GM23338 (cell line): ENCODE data around the gene CAMSAP1. TPM values are rescaled to one million over a fixed set of nuclear protein-coding genes. Genes with fewer than 3 reads are reported as not detected.

Source experiments
- ATAC-seq: fragments of 200-7000 bp; cut with Tn5 transposase; 3 replicates; pipeline ENCODE4 v1.9.1; 2020
- DNase-seq: peaks from one replicate; pipeline ENCODE4 v3.0.0-alpha.2; 2015; ENCODE audit warnings: low spot score
- H2AFZ ChIP-seq: fragments of 200-600 bp; sonication (generic); 2 replicates; pipeline ENCODE4 v1.8.0; 2016; ENCODE audit warnings: antibody characterized with exemption, mild to moderate bottlenecking, moderate library complexity
- H3F3A ChIP-seq: fragments of 200-600 bp; sonication (generic); replicated peaks from 2 replicates; pipeline ENCODE4 v1.8.0; 2017; ENCODE audit warnings: antibody characterized with exemption, mixed run types, low read depth
- H3K27ac ChIP-seq: fragments of 200-600 bp; sonication (generic); 2 replicates; pipeline ENCODE4 v1.6.1; 2016; ENCODE audit warnings: low read depth
- H3K27me3 ChIP-seq: fragments of 200-600 bp; sonication (generic); 2 replicates; pipeline ENCODE4 v1.8.0; 2016; ENCODE audit warnings: mild to moderate bottlenecking, mixed run types, moderate library complexity; ENCODE audit not compliant: insufficient read depth
- H3K36me3 ChIP-seq: fragments of 200-600 bp; sonication (generic); 2 replicates; pipeline ENCODE4 v1.8.0; 2016; ENCODE audit warnings: mild to moderate bottlenecking; ENCODE audit not compliant: insufficient read depth
- H3K4me1 ChIP-seq: fragments of 200-600 bp; sonication (generic); 2 replicates; pipeline ENCODE4 v1.8.0; 2016; ENCODE audit warnings: mild to moderate bottlenecking, moderate library complexity; ENCODE audit not compliant: insufficient read depth
- H3K4me2 ChIP-seq: fragments of 200-600 bp; sonication (generic); 2 replicates; pipeline ENCODE4 v1.7.1; 2017; ENCODE audit warnings: mixed run types
- H3K4me3 ChIP-seq: fragments of 200-600 bp; sonication (generic); 2 replicates; pipeline ENCODE4 v1.6.1; 2016; ENCODE audit warnings: mixed run types
- H3K79me2 ChIP-seq: fragments of 200-600 bp; sonication (generic); replicated peaks from 2 replicates; pipeline ENCODE4 v1.8.0; 2017; ENCODE audit warnings: mild to moderate bottlenecking; ENCODE audit not compliant: insufficient read depth
- H3K9me2 ChIP-seq: fragments of 200-600 bp; sonication (generic); 2 replicates; pipeline ENCODE4 v1.8.0; 2017; ENCODE audit not compliant: insufficient read depth
- H4K20me1 ChIP-seq: fragments of 200-600 bp; sonication (generic); replicated peaks from 2 replicates; pipeline ENCODE4 v1.8.0; 2017; ENCODE audit warnings: mild to moderate bottlenecking; ENCODE audit not compliant: insufficient read depth
- H3K27ac Mint-ChIP-seq: 2 replicates; pipeline ENCODE4 v1.8.0; 2020; ENCODE audit warnings: inconsistent platforms, mild to moderate bottlenecking, moderate library complexity, mixed read lengths
- H3K27me3 Mint-ChIP-seq: 3 replicates; pipeline ENCODE4 v1.8.0; 2022; ENCODE audit warnings: low read depth, mild to moderate bottlenecking, moderate library complexity, mixed read lengths, inconsistent platforms; ENCODE audit not compliant: insufficient read depth, poor library complexity
- H3K36me3 Mint-ChIP-seq: 3 replicates; pipeline ENCODE4 v1.8.0; 2021; ENCODE audit warnings: low read depth, mild to moderate bottlenecking, inconsistent platforms, moderate library complexity, mixed read lengths
- H3K4me1 Mint-ChIP-seq: 3 replicates; pipeline ENCODE4 v1.8.0; 2020; ENCODE audit warnings: mild to moderate bottlenecking, inconsistent platforms, mixed read lengths
- H3K4me3 Mint-ChIP-seq: 3 replicates; pipeline ENCODE4 v1.8.0; 2021; ENCODE audit warnings: moderate library complexity, mild to moderate bottlenecking, inconsistent platforms, mixed read lengths
- H3K9me3 Mint-ChIP-seq: 3 replicates; pipeline ENCODE4 v1.8.0; 2020; ENCODE audit warnings: moderate library complexity, mild to moderate bottlenecking, inconsistent platforms, mixed read lengths
- CREB1 ChIP-seq: fragments of 250-450 bp; sonication (Bioruptor Pico); IDR thresholded peaks from 2 replicates; pipeline ENCODE4 v1.5.0; 2020; ENCODE audit warnings: low read depth, mild to moderate bottlenecking, moderate library complexity
- EZH2 ChIP-seq: fragments of 200-600 bp; sonication (generic); IDR thresholded peaks from one replicate; pipeline ENCODE4 v1.8.0; 2017; ENCODE audit warnings: antibody characterized with exemption, mild to moderate bottlenecking, low read depth; ENCODE audit not compliant: unreplicated experiment
- EZH2phosphoT487 ChIP-seq: fragments of 200-600 bp; sonication (generic); IDR thresholded peaks from one replicate; pipeline ENCODE4 v1.8.1; 2018; ENCODE audit warnings: antibody characterized with exemption; ENCODE audit not compliant: unreplicated experiment
- JUNB ChIP-seq: IDR thresholded peaks from one replicate; pipeline ENCODE4 v1.6.1; 2016; ENCODE audit warnings: antibody characterized with exemption; ENCODE audit not compliant: unreplicated experiment
- NANOG ChIP-seq: IDR thresholded peaks from 2 replicates; pipeline ENCODE4 v1.6.1; 2016; ENCODE audit warnings: antibody characterized with exemption, borderline replicate concordance
- POLR2AphosphoS5 ChIP-seq: IDR thresholded peaks from 2 replicates; pipeline ENCODE4 v1.6.1; 2016; ENCODE audit warnings: antibody characterized with exemption, low read depth
- REST ChIP-seq: IDR thresholded peaks from one replicate; pipeline ENCODE4 v1.6.1; 2018; ENCODE audit warnings: antibody characterized with exemption; ENCODE audit not compliant: unreplicated experiment
- STAT1 ChIP-seq: IDR thresholded peaks from one replicate; pipeline ENCODE4 v1.6.1; 2016; ENCODE audit warnings: antibody characterized with exemption; ENCODE audit not compliant: unreplicated experiment
- ZNF114 ChIP-seq: fragments of 250-450 bp; sonication (Bioruptor Pico); IDR thresholded peaks from 2 replicates; pipeline ENCODE4 v1.5.0; 2020; ENCODE audit warnings: mild to moderate bottlenecking, moderate library complexity
- ZNF331 ChIP-seq: fragments of 250-450 bp; sonication (Bioruptor Pico); IDR thresholded peaks from 2 replicates; pipeline ENCODE4 v1.5.0; 2020; ENCODE audit warnings: low read depth, mild to moderate bottlenecking, moderate library complexity
- ZNF462 ChIP-seq: fragments of 250-450 bp; sonication (Bioruptor Pico); IDR thresholded peaks from 2 replicates; pipeline ENCODE4 v1.5.0; 2020; ENCODE audit warnings: mild to moderate bottlenecking, moderate library complexity
- polyA plus RNA-seq: library from polyadenylated mRNA; unstranded; fragments of >200 nt; fragmentation: Nextera tagmentation; extraction: Ambion mirVana; gene quantifications from 2 replicates; pipeline ENCODE4 v1.2.1, GENCODE V29; 2016
- total RNA-seq: library from RNA; depleted of rRNA; stranded (reverse); fragments of >200 nt; shearing (Covaris generic); gene quantifications from 2 replicates; pipeline ENCODE4 v1.2.3, GENCODE V29; 2014
- TF ChIP-seq, protein P1 (sequence below): IDR thresholded peaks from 2 replicates; pipeline ENCODE4 v1.6.1; 2016; ENCODE audit warnings: antibody characterized with exemption
- TF ChIP-seq, protein P2 (sequence below), 2 experiments: fragments of 200-600 bp in 1 of 2; sonication (generic) in 1 of 2; conservative IDR thresholded peaks; 2 replicates each; pipeline versions ENCODE4 v1.5.1 to v1.6.1; 2016 to 2017; ENCODE audit warnings: antibody characterized with exemption in 2 of 2, low read depth in 2 of 2, mild to moderate bottlenecking in 2 of 2, moderate library complexity in 1 of 2

Gene CAMSAP1
- total and polyA plus RNA-seq, 2 experiments from 2014 or later: 6.9 to 75.4 TPM

- Mint-ChIP-seq H3K4me3 (no peak overlapping the region), H3K36me3 (peaks cover 5% of the 10 kb centered on the region; the same call in 1 of the 3 replicates), H3K27ac (no peak overlapping the region), H3K9me3 (peaks cover 16% of the 10 kb centered on the region), H3K27me3 (peaks cover 10% of the 10 kb centered on the region), H3K4me1 (no peaks in the 10 kb centered on the region; the same call in 2 of the 3 replicates)
- Histone ChIP-seq H3K27me3 (no peaks in the 10 kb centered on the region), H3F3A (no peaks in the 10 kb centered on the region), H3K4me3 (no peak overlapping the region), H2AFZ (no peak overlapping the region), H3K79me2 (no peaks in the 10 kb centered on the region), H3K4me2 (no peak overlapping the region), H3K9me2 (no peaks in the 10 kb centered on the region), H3K4me1 (no peaks in the 10 kb centered on the region), H3K27ac (no peak overlapping the region), H3K36me3 (no peaks in the 10 kb centered on the region), H4K20me1 (no peaks in the 10 kb centered on the region)
- no peak for TF ChIP-seq STAT1
- no peak for TF ChIP-seq CREB1 (CRISPR knock-in tag)
- TF ChIP-seq EZH2: no peak
- no peak for TF ChIP-seq ZNF331 (CRISPR knock-in tag)
- no peak for TF ChIP-seq ZNF462 (CRISPR knock-in tag)
- no peak for TF ChIP-seq REST
- TF ChIP-seq NANOG: no peak
- TF ChIP-seq EZH2phosphoT487: no peak
- TF ChIP-seq, protein P1, sequence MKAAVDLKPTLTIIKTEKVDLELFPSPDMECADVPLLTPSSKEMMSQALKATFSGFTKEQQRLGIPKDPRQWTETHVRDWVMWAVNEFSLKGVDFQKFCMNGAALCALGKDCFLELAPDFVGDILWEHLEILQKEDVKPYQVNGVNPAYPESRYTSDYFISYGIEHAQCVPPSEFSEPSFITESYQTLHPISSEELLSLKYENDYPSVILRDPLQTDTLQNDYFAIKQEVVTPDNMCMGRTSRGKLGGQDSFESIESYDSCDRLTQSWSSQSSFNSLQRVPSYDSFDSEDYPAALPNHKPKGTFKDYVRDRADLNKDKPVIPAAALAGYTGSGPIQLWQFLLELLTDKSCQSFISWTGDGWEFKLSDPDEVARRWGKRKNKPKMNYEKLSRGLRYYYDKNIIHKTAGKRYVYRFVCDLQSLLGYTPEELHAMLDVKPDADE: no peak
- TF ChIP-seq, protein P2, sequence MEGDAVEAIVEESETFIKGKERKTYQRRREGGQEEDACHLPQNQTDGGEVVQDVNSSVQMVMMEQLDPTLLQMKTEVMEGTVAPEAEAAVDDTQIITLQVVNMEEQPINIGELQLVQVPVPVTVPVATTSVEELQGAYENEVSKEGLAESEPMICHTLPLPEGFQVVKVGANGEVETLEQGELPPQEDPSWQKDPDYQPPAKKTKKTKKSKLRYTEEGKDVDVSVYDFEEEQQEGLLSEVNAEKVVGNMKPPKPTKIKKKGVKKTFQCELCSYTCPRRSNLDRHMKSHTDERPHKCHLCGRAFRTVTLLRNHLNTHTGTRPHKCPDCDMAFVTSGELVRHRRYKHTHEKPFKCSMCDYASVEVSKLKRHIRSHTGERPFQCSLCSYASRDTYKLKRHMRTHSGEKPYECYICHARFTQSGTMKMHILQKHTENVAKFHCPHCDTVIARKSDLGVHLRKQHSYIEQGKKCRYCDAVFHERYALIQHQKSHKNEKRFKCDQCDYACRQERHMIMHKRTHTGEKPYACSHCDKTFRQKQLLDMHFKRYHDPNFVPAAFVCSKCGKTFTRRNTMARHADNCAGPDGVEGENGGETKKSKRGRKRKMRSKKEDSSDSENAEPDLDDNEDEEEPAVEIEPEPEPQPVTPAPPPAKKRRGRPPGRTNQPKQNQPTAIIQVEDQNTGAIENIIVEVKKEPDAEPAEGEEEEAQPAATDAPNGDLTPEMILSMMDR (conservative IDR thresholded peaks at IDR 0.05; ENCODE audit: low read depth in 2 of 2): no peak
- no peak for TF ChIP-seq ZNF114 (CRISPR knock-in tag)
- TF ChIP-seq JUNB: no peak
- TF ChIP-seq POLR2AphosphoS5: no peak
- ATAC-seq (no peak), DNase-seq (no peak)
Observed at GRCh38 chr9:135761845-135762168, 145.5 kb downstream of the CAMSAP1 start.
